Naive thymus-derived CD4-positive, alpha-beta T cell (primary cell): ENCODE measurements around the gene DDX10. TPM values are rescaled to one million over a fixed set of nuclear protein-coding genes. Genes with fewer than 3 reads are reported as not detected.

ENCODE experiments used
- ATAC-seq: fragments of 150-1000 bp; cut with Tn5 transposase; 2 replicates; pipeline ENCODE4 v1.10.0; 2021; ENCODE audit warnings: mild to moderate bottlenecking, moderate library complexity
- CTCF ChIA-PET: fragments of 350-600 bp; sonication (Branson Sonifier 250); formaldehyde crosslinking; loops from one replicate; lab custom pipeline; 2021; ENCODE audit warnings: antibody characterized with exemption; lab: Charles Lee
- POLR2A ChIA-PET: fragments of 350-600 bp; sonication (Branson Sonifier 250); formaldehyde crosslinking; loops from one replicate; lab custom pipeline; 2021; ENCODE audit warnings: antibody characterized with exemption, inconsistent platforms; lab: Charles Lee
- DNase-seq, 9 donors: peaks; one replicate each; pipeline versions ENCODE4 v3.0.0 to v3.0.0-alpha.2; 2020 to 2022; ENCODE audit warnings: mixed read lengths in 1 of 9
- H3K27ac ChIP-seq: one replicate; pipeline ENCODE4 v1.7.0; 2013; ENCODE audit warnings: mild to moderate bottlenecking, low read depth, low read length, moderate library complexity
- H3K27me3 ChIP-seq, 2 donors: one replicate each; pipeline ENCODE4 v1.7.0; 2013; ENCODE audit warnings: low read length in 2 of 2, mild to moderate bottlenecking in 2 of 2, moderate library complexity in 2 of 2; ENCODE audit not compliant: control insufficient read depth in 2 of 2, insufficient read depth in 2 of 2
- H3K36me3 ChIP-seq, 3 experiments: 1 replicate in 2 of 3; 2 replicates in 1 of 3; pipeline ENCODE4 v1.7.0; 2013; ENCODE audit warnings: low read length in 3 of 3, mild to moderate bottlenecking in 3 of 3, moderate library complexity in 1 of 3; ENCODE audit not compliant: insufficient read depth in 3 of 3, control insufficient read depth in 2 of 3
- H3K4me1 ChIP-seq, 2 donors: one replicate each; pipeline ENCODE4 v1.7.0; 2013; ENCODE audit warnings: low read length in 2 of 2, mild to moderate bottlenecking in 2 of 2, moderate library complexity in 1 of 2; ENCODE audit not compliant: control insufficient read depth in 2 of 2, insufficient read depth in 2 of 2
- H3K4me3 ChIP-seq: 2 replicates; pipeline ENCODE4 v1.7.0; 2013; ENCODE audit warnings: mild to moderate bottlenecking, low read length
- H3K9me3 ChIP-seq, 3 experiments: 1 replicate in 2 of 3; 2 replicates in 1 of 3; pipeline ENCODE4 v1.7.0; 2013; ENCODE audit warnings: low read length in 3 of 3; ENCODE audit not compliant: control insufficient read depth in 2 of 3
- H3K27ac Mint-ChIP-seq, 9 donors: one replicate each; pipeline ENCODE4 v1.8.0; 2020 to 2022; ENCODE audit warnings: mixed read lengths in 9 of 9, mild to moderate bottlenecking in 8 of 9, moderate library complexity in 5 of 9, inconsistent platforms in 2 of 9
- H3K27me3 Mint-ChIP-seq, 5 donors: one replicate each; pipeline ENCODE4 v1.8.0; 2021 to 2022; ENCODE audit warnings: mixed read lengths in 5 of 5, mild to moderate bottlenecking in 1 of 5
- H3K36me3 Mint-ChIP-seq, 5 donors: one replicate each; pipeline ENCODE4 v1.8.0; 2020 to 2022; ENCODE audit warnings: mixed read lengths in 5 of 5, mild to moderate bottlenecking in 3 of 5, inconsistent platforms in 1 of 5
- H3K4me1 Mint-ChIP-seq, 7 donors: one replicate each; pipeline ENCODE4 v1.8.0; 2020 to 2022; ENCODE audit warnings: mixed read lengths in 7 of 7, mild to moderate bottlenecking in 3 of 7, inconsistent platforms in 1 of 7
- H3K4me3 Mint-ChIP-seq, 10 donors: one replicate each; pipeline ENCODE4 v1.8.0; 2020 to 2022; ENCODE audit warnings: mild to moderate bottlenecking in 10 of 10, mixed read lengths in 10 of 10, moderate library complexity in 6 of 10, inconsistent platforms in 2 of 10
- H3K9me3 Mint-ChIP-seq, 11 donors: one replicate each; pipeline ENCODE4 v1.8.0; 2020 to 2022; ENCODE audit warnings: mixed read lengths in 11 of 11, mild to moderate bottlenecking in 4 of 11, inconsistent platforms in 1 of 11, moderate library complexity in 1 of 11
- intact Hi-C, 2 donors: fragments of 100-400 bp; cut with micrococcal nuclease; formaldehyde crosslinking; loops; one replicate each; pipeline ENCODE4 v1.15.1; 2023
- polyA plus RNA-seq, 2 donors: library from polyadenylated mRNA; unstranded; fragments of 300-500 nt; fragmentation: Illumina TruSeq; gene quantifications; one replicate each; pipeline ENCODE4 v1.2.3, GENCODE V29; 2021
- total RNA-seq, 6 experiments: library from RNA in 5 of 6; stranded (reverse) in 5 of 6; gene quantifications; 1 replicate in 5 of 6; 2 replicates in 1 of 6; pipeline ENCODE4 v1.2.3 and lab custom pipeline; 2021 to 2026

DDX10 gene
- total and polyA plus RNA-seq, 7 experiments from 2014 or later = 14.8 to 34.6 (median 22.4) TPM

DNA sequence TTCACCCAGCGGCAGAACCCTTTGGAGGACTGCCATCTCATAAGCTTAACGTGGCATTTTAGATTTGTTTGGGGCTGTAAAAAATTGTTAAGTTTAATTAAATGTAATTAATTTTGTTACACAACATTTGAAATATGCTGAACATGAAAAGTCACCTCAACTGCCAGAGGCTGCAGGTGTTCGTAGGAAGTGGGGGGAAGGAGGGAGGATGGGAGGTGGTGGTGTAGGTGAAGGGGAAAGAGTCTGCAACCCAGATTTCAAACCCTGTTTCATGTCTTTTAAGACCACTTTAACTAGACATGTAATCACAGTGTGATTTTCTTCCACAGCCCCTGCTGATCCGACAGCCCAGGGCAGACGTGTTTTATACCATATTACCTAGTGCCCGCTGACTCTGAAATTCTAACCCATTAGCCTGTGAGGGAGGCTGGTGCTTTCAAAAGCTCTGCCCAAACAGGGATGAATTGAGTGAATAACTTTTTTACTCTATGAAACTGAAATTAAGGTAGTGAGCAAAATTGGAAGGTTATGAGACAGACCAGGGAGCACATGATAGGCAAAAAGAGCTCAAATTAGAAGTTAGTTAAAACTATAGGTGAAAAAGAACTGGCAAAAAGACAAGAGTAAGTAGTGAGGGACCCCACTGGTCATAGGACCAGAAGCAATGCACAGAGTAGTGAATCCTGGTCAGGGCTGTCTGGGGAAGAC, 279.8 kb downstream of the DDX10 start:
- Mint-ChIP-seq H3K9me3 (peaks cover 0 to 18% (median 9%) of the 10 kb centered on the region in 11 donors), H3K27me3 (no peaks in the 10 kb centered on the region), H3K4me1 (peaks cover 0 to 1% (median 0%) of the 10 kb centered on the region in 7 donors), H3K27ac (no peak overlapping the region), H3K4me3 (no peak overlapping the region), H3K36me3 (peaks cover 16 to 76% (median 63%) of the 10 kb centered on the region in 5 donors)
- peaks cover 0 to 21% (median 0%) of the 10 kb centered on the region in 3 experiments for H3K36me3 ChIP-seq
- intact Hi-C loops = no loop called here
- ATAC-seq (no peak), DNase-seq (no peak)
- H3K4me1 ChIP-seq = no peaks in the 10 kb centered on the region
- H3K27me3 ChIP-seq = no peaks in the 10 kb centered on the region
- H3K27ac ChIP-seq = no peak overlapping the region
- no peak overlapping the region for H3K4me3 ChIP-seq
- ChIA-PET CTCF (interaction anchor here (0.6 kb wide), 1 partner anchor 1001 kb away, joined by 3 read pairs; no protein-coding TSS in a partner anchor), POLR2A (no interaction called here)
- H3K9me3 ChIP-seq = no peaks in the 10 kb centered on the region

GRCh38 chr11:108945341-108945740, 280.5 kb downstream of the DDX10 start:
- Histone ChIP-seq H3K4me1 (no peaks in the 10 kb centered on the region), H3K27me3 (no peaks in the 10 kb centered on the region), H3K4me3 (no peak overlapping the region), H3K27ac (no peak overlapping the region), H3K9me3 (no peaks in the 10 kb centered on the region), H3K36me3 (peaks cover 0 to 15% (median 0%) of the 10 kb centered on the region in 3 experiments)
- Mint-ChIP-seq H3K27me3 (no peaks in the 10 kb centered on the region), H3K27ac (no peak overlapping the region), H3K36me3 (peaks cover 10 to 75% (median 55%) of the 10 kb centered on the region in 5 donors), H3K9me3 (peaks cover 0 to 26% (median 11%) of the 10 kb centered on the region in 11 donors), H3K4me3 (no peak overlapping the region), H3K4me1 (peaks cover 0 to 1% (median 0%) of the 10 kb centered on the region in 7 donors)
- DNase-seq (no peak), ATAC-seq (no peak)
- POLR2A ChIA-PET = no interaction called here
- CTCF ChIA-PET = no interaction called here
- intact Hi-C loops = no loop called here

GRCh38 chr11:108947654-108948570, 283.0 kb downstream of the DDX10 start:
- ATAC-seq (peak; percentile 42), DNase-seq (no peak)
- Histone ChIP-seq H3K36me3 (no peaks in the 10 kb centered on the region), H3K4me1 (no peaks in the 10 kb centered on the region), H3K4me3 (no peak overlapping the region), H3K27me3 (no peaks in the 10 kb centered on the region), H3K27ac (no peak overlapping the region), H3K9me3 (no peaks in the 10 kb centered on the region)
- POLR2A ChIA-PET = no interaction called here
- H3K36me3 Mint-ChIP-seq = peaks cover 4 to 71% (median 45%) of the 10 kb centered on the region in 5 donors
- H3K27me3 Mint-ChIP-seq = no peaks in the 10 kb centered on the region
- CTCF ChIA-PET = no interaction called here
- no peak overlapping the region for H3K27ac Mint-ChIP-seq
- intact Hi-C loops = no loop called here
- H3K4me3 Mint-ChIP-seq = peak overlapping the region in 1 of 10 donors; percentile 1
- H3K9me3 Mint-ChIP-seq = peaks cover 0 to 30% (median 16%) of the 10 kb centered on the region in 11 donors
- peaks cover 0 to 1% (median 0%) of the 10 kb centered on the region in 7 donors for H3K4me1 Mint-ChIP-seq

DNA sequence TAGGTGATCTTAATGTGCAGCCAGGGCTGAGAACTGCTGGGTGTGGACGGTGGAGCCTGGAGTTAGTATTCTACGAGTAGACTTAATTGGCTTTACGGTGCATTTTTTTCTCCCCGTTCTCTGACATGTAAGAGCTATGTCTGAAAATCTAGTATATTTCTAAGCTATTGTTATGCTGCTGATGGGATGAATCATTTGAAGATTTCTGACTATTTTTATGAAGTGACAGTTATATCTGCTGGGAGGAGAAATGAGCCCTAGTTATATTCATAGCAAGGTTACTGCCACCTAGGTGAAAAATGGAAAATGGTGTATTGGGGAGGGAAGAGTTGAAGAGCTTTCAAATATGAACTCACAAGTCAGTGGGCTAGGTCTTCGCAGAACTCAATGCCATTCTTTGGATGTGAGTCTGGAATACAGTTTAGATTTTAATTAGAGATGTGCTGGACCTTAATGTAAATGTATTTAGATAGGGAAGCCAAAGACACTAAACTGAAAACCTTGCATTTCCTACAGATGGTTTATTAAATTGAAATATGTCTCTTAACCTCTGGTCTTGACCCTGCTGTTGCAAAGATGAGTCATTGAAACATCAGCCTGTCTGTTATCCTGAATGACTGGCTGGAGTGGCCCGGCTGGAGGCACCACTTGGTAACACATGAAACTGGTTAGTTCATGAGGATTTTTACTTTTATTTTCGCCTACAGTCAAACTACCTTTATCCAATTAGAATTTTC, 293.7 kb downstream of the DDX10 start:
- no peaks in the 10 kb centered on the region for H3K9me3 ChIP-seq
- Mint-ChIP-seq H3K27me3 (peaks cover 0 to 8% (median 0%) of the 10 kb centered on the region in 5 donors), H3K36me3 (peaks cover 0 to 6% (median 0%) of the 10 kb centered on the region in 5 donors), H3K27ac (no peak overlapping the region), H3K9me3 (peaks cover 0 to 15% (median 3%) of the 10 kb centered on the region in 11 donors), H3K4me1 (peaks cover 0 to 10% (median 0%) of the 10 kb centered on the region in 7 donors), H3K4me3 (no peak overlapping the region)
- H3K4me1 ChIP-seq = no peaks in the 10 kb centered on the region
- no peak for DNase-seq
- H3K4me3 ChIP-seq = no peak overlapping the region
- CTCF ChIA-PET = no interaction called here
- intact Hi-C loops = no loop called here
- H3K27ac ChIP-seq = no peak overlapping the region
- no peaks in the 10 kb centered on the region for H3K36me3 ChIP-seq
- ATAC-seq = no peak
- POLR2A ChIA-PET = no interaction called here
- no peaks in the 10 kb centered on the region for H3K27me3 ChIP-seq

DNA sequence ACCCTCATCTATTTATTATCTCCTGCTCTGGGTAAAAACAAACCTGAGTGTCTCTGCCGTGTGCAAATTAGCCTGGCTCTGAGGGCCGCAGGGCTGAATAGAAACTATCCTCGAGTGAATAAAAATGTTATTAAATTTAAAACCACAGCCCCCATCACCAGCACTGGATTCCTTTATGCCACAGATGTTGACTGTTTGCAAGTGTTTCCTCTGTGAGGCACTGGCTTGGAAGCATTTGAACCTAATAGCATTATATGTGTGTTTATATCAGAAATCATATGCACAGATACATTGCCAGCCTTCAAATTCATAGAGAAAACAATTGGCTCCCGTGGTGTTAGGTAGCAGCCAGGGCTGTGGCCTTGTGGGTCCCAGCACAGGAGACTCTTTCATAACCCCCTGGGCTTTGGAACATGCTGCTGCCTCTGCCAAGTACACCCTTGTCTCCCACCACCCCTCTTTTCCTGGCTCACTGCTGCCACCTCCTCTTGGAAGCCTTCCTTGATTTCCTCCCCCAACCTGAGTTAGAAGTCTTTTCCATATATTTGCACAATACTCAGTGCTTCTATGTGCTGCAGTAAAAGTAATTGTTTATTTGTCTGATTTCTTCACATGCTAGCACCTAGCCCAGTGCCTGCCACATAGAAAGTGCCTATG, 294.4 kb downstream of the DDX10 start:
- H3K4me3 Mint-ChIP-seq = no peak overlapping the region
- H3K27ac ChIP-seq = no peak overlapping the region
- CTCF ChIA-PET = no interaction called here
- H3K4me1 ChIP-seq = no peaks in the 10 kb centered on the region
- no peak overlapping the region for H3K27ac Mint-ChIP-seq
- peaks cover 0 to 10% (median 0%) of the 10 kb centered on the region in 11 donors for H3K9me3 Mint-ChIP-seq
- POLR2A ChIA-PET = no interaction called here
- H3K27me3 ChIP-seq = no peaks in the 10 kb centered on the region
- peaks cover 0 to 10% (median 0%) of the 10 kb centered on the region in 7 donors for H3K4me1 Mint-ChIP-seq
- no peak overlapping the region for H3K4me3 ChIP-seq
- H3K9me3 ChIP-seq = no peaks in the 10 kb centered on the region
- intact Hi-C loops = no loop called here
- peaks cover 0 to 8% (median 0%) of the 10 kb centered on the region in 5 donors for H3K27me3 Mint-ChIP-seq
- no peak for DNase-seq
- H3K36me3 ChIP-seq = no peaks in the 10 kb centered on the region
- peaks cover 0 to 3% (median 0%) of the 10 kb centered on the region in 5 donors for H3K36me3 Mint-ChIP-seq
- no peak for ATAC-seq

GRCh38 chr11:108959874-108960273, 295.0 kb downstream of the DDX10 start:
- Mint-ChIP-seq H3K27me3 (peaks cover 0 to 8% (median 0%) of the 10 kb centered on the region in 5 donors), H3K4me1 (peaks cover 0 to 10% (median 0%) of the 10 kb centered on the region in 7 donors), H3K27ac (no peak overlapping the region), H3K9me3 (peaks cover 0 to 5% (median 0%) of the 10 kb centered on the region in 11 donors), H3K4me3 (no peak overlapping the region), H3K36me3 (no peaks in the 10 kb centered on the region)
- Histone ChIP-seq H3K9me3 (no peaks in the 10 kb centered on the region), H3K36me3 (no peaks in the 10 kb centered on the region), H3K27ac (no peak overlapping the region), H3K4me1 (no peaks in the 10 kb centered on the region), H3K4me3 (no peak overlapping the region), H3K27me3 (no peaks in the 10 kb centered on the region)
- intact Hi-C loops = no loop called here
- ChIA-PET CTCF (interaction anchor here (1.0 kb wide), 1 partner anchor 19 kb away, joined by 3 read pairs; no protein-coding TSS in a partner anchor), POLR2A (no interaction called here)
- ATAC-seq (no peak), DNase-seq (no peak)
